HG02973 (cell line): ENCODE measurements around the gene PRPH.
A peak's percentile ranks its signal among the peaks of the same experiment; 100 is the strongest.
"Not testable (repeated sequence)": the region's sequence is repeated elsewhere in the genome, so short reads cannot be mapped to it uniquely, and the experiment has no call there.

Experiments
- ATAC-seq: cut with Tn5 transposase; IDR thresholded peaks from one replicate; pipeline ENCODE4 v1.9.1; 2021; ENCODE audit warnings: moderate library complexity; ENCODE audit not compliant: unreplicated experiment

The PRPH gene

GRCh38 chr12:49295082-49295936 is at the start of gene PRPH:
Gene PRPH, plus strand, starts transcription at chr12:49295147. Its CDS starts 54 bp downstream, at chr12:49295201.
- ATAC-seq: no peak

- ATAC-seq: no peak
These were observed 43.6 kb upstream of the PRPH start for GRCh38 chr12:49251357-49251756.

GRCh38 chr12:49253033-49253623 is 41.8 kb upstream of the PRPH start:
- ATAC-seq: no peak

DNA sequence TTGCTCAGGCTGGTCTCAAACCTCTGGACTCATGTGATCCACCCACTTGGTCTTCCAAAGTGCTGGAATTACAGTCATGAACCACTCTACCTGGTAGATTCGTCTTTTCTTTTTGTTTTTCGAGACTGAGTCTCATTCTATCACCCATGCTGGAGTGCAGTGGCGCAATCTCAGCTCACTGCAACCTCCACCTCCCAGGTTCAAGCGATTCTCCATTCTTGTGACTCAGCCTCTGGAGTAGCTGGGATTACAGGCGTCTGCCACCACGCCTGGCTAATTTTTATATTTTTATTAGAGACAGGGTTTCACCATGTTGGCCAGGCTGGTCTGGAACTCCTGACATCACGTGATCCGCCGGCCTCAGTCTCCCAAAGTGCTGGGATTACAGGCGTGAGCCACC is 39.5 kb upstream of the PRPH start:
- ATAC-seq: not testable (repeated sequence)

DNA sequence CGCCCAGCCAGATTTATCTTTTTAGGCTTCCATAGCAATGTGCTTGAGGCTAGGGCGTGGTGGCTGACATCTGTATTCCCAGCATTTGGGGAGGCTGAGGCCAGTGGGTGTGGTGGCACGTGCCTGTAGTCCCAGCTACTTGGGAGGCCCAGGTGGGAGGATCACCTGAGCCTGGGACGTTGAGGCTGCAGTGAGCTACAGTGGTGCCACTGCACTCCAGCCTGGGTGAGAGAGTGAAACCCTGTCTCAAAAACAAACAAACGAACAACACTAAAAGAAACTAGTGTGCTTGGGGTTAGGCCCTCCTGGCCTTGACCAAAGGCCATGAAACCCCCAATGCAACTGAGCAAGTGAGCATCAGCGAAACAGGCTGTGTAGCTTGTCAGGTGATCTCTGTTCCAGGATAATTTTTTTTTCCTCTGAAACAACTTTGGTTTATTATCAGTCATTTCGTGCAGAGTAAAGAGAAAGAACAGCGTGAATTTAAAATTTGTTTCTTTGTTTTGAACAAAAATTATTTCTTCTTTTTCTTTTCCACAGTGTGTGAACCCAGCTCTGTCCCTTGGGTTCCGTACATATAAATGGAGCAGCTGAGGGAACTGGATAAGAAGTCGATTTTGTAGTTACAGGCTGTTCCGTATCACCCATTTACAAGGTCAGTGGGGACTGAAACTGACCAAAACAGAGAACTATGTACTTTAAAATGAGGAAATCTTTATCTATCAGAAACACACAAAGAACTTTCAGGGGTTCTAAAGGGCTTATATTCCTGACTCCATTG is 38.9 kb upstream of the PRPH start:
- no peak for ATAC-seq

DNA sequence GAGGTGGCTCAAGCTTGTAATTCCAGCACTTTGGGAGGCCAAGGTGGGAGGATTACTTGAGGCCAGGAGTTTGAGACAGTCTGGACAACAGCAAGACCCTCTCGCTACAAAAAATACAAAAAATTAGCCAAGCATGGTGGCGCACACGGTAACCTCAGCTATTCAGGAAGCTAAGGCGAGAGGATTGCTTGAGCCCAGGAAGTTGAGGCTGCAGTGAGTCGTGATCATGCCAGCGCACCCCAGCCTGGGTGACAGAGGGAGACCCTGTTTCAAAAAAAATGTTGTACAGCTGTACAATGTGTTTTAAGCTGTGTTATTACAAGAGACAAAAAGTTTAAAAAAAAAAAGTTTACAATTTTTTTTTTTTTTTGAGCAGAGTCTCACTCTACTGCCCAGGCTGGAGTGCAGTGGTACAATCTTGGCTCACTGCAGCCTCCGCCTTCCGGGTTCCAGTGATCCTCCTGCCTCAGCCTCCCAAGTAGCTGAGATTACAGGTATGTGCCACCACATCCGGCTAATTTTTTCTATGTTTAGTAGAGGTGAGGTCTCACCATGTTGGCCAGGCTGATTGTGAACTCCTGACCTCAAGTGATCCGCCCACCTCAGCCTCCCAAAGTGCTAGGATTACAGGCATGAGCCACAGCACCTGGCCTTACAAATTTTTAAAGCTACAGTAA is 37.3 kb upstream of the PRPH start:
- ATAC-seq: not testable (repeated sequence)

- no peak for ATAC-seq
These were observed 35.5 kb upstream of the PRPH start for GRCh38 chr12:49259452-49259851.

- no peak for ATAC-seq
These were observed 34.8 kb upstream of the PRPH start for GRCh38 chr12:49260166-49260565.

DNA sequence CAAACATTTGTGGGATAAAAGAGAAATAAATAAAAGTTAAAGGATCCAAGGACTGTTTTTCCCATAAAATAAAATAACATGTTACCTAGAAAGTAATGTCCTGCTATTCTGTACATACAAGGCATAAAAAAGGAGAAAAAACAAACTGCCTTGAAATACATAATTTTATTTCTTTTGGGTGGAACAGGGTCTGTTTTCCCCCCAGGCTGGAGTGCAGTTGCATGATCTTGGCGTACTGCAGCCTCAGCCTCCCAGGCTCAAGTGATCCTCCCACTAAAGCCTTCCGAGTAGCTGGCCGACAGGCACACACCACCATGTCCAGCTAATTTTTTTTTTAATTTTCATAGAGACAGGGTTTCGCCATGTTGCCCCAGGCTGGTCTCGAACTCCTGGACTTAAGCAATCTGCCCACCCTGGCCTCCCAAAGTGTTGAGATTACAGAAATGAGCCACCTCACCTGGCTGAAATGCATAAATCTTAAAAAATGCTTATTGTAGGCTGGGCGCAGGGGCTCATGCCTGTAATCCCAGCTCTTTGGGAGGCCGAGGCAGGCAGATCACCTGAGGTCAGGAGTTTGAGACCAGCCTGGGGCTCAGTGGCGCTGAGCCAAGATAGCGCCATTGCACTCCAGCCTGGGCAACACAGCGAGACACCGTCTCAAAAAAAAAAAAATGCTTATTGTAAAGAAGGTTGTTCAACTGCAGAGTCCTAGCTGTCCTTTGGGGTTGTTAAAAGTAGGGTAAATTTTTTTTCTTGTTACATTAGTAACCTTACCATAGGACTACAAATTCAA is 34.2 kb upstream of the PRPH start:
- no peak for ATAC-seq

- no peak for ATAC-seq
These were observed 33.2 kb upstream of the PRPH start for GRCh38 chr12:49261721-49262120.

- ATAC-seq: no peak
These were observed 31.6 kb upstream of the PRPH start for GRCh38 chr12:49263400-49263763.

DNA sequence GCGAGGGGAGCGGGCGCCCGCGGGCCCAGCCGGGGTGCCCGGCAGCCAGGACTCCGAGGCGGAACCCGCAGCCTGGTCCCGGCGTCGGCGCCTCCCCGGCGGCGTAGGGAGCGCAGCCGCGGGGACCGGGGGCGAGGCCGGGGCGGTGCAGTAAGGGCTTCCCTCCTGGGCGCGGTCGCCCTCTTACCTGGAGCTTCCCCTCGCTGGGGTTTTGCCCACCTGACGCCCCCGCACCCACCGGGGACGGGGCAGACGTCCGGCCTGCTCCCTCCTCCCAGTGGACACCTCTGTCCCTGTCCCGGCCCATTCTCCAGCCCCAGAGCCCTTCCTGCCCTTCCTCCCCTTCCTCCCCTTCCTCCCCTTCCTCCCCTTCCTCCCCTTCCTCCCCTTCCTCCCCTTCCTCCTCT is 30.5 kb upstream of the PRPH start:
- peak; percentile 34 for ATAC-seq

DNA sequence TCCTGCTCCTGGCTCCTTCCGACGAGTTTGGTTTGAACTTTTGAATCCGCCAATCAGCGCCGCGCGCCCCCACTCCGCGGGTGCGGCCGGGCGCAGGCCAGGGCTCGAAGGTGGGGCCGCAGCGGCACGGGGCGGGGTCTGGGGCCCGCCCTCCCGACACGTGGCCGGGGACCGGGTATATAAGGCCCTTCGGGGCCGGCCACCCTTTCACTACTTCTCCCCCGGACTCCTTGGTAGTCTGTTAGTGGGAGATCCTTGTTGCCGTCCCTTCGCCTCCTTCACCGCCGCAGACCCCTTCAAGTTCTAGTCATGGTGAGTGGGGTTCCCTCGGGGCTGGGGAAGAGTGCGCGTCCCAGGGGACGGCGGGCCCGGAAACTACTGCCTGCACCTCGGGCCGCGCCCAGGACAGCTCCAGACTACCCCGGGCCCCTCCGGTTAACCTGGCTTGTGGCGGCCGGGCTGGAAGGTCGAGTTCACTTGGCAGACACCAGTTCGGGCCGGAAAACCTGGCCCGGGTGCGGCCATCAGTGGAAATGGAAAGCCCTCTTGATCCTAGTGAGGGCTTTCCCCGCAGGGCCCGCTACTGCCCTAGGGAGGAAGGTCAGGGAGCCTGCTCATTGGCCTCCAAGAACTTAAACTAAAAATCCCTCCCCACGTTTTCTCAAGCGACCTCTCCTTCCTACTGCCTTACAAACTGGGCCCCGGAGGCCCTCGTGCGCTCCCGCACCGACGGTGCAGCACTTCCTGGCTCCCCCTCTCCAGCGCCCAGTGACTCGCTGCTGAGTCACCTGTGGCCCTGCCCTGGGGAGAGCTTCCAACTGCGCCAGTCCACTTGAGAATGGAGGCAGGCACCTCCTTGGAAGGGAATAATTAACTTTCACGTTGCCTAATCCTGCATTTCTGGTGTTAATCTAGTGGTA is 29.8 kb upstream of the PRPH start, which contains the start of gene TUBA1C:
TUBA1C (plus strand) TSS at position 210 of the 920 bp plus-strand sequence; CDS start at position 310, 100 bp downstream.
- peak; percentile 58 for ATAC-seq

- not testable (repeated sequence) for ATAC-seq
These were observed 25.8 kb upstream of the PRPH start for GRCh38 chr12:49269191-49269590.

DNA sequence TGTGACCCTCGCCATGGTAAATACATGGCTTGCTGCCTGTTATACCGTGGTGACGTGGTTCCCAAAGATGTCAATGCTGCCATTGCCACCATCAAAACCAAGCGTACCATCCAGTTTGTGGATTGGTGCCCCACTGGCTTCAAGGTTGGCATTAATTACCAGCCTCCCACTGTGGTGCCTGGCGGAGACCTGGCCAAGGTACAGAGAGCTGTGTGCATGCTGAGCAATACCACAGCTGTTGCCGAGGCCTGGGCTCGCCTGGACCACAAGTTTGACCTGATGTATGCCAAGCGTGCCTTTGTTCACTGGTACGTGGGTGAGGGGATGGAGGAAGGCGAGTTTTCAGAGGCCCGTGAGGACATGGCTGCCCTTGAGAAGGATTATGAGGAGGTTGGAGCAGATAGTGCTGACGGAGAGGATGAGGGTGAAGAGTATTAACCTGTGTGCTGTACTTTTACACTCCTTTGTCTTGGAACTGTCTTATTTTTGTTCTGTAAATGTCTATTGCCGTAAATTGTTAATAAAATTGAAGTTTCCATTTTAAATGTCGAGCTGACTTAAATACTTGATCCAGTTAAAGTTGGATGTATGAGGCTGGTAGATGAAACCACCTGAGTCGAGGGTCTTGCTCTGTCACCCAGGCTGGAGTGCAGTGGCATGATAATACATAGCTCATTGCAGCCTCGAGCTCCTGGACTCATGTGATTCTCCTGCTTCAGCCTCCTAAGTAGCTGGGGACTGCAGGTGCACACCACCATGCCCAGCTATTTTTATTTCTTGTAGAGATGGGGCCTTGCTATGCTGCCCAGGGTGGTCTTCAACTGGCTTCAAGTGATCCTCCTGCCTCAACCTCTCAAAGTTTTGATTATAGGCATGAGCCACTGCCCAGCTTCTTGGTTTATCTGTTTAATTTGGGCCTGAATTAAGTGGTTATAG is 21.9 kb upstream of the PRPH start:
- no peak for ATAC-seq

- no peak for ATAC-seq
These were observed 21.1 kb upstream of the PRPH start for GRCh38 chr12:49273726-49274395.

DNA sequence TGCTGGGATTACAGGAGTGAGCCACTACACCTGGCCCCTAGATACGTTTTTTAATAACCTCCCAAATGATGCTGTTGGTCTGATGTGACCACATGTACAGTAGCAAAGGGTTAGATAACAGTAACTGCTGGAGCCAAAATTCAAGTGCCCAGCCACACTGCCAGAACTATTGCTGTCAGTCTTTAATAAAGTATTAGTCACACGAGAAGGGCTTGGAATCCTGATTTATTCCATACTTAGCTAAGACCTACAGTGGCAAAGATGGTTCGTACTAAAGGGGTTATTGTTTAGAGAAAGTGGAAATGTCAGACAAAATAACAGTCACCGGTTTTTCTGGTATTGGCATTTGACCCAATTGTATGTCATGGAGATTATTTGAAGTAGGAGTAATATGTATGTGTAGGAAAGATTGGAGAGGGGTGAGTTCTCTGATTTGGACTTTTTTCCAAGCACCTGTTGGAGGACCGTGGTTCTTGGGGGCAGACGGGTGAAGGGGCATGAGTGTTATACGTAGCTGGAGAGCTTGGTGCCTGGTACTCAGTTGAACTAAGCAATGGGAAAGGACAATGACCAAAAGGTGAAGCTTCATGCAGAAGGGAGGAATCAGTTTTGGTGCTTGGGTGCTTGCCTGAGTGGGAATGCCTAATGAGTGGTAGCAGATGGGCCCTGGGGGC is 20.4 kb upstream of the PRPH start:
- ATAC-seq: no peak
